HG03571 (cell line): ENCODE measurements around the gene ADIG.

Experiments used
- ATAC-seq: cut with Tn5 transposase; IDR thresholded peaks from one replicate; pipeline ENCODE4 v1.9.1; 2021; ENCODE audit not compliant: unreplicated experiment

Gene ADIG

GRCh38 chr20:38630727-38631126, 49.7 kb downstream of the ADIG start:
- ATAC-seq, result no peak

DNA sequence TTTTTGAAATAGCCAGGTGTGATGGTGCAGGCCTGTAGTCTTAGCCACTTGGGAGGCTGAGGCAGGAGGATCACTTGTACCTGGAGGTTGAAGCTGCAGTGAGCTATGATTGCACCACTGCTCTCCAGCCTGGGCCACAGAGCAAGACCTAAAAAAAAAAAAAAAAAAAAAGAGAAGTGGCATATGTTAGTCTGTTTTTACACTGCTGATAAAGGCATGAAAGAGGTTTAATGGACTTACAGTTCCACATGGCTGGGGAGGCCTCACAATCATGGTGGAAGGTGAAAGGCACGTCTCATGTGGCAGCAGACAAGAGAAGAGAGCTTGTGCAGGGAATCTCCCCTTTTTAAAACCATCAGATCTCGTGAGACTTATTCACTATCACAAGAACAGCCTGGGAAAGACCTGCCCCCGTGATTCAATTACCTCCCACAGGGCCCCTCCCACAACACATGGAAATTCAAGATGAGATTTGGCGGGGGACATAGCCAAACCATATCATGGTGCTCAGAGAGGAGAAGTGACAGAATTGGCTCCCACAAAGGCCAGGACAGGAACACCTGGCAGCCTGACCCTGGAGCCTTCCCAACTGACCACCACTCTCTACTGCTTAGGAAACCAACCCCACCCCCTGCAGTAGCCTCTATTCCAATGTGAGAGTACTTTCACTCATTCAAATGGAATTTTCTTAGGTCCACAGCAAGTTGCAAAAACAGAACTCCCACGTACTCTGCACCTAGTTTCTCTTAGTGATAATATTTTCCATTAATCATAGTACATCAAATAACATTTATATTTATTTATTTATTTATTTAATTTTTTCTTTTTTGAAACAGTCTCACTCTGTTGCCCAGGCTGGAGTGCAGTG, 50.4 kb downstream of the ADIG start:
- no peak for ATAC-seq

DNA sequence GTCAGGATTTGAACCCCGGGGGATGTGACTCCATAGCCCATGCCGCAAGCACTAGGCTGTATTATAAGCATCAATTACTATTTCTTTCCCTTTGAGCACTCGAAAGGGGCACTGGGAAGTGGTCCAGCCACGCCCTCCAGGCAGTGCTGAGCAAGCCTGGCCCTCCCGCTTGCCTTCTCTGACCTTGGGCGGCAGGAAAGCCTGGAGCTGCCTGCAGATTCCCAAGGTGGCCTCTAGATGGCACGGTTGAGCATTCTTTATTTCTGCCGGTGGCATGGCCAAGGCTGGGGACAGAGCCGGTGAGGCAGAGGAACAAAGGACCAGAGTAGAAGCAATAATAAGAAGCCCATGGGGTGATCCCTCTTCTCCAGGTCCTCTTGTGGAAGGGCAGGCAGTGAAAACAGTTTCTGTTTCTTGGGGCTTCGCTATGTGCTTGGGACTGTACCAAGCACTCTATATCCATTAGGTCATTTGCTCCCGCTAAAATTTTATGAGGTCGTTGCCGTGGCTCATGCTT, 52.6 kb downstream of the ADIG start:
- ATAC-seq, result no peak

DNA sequence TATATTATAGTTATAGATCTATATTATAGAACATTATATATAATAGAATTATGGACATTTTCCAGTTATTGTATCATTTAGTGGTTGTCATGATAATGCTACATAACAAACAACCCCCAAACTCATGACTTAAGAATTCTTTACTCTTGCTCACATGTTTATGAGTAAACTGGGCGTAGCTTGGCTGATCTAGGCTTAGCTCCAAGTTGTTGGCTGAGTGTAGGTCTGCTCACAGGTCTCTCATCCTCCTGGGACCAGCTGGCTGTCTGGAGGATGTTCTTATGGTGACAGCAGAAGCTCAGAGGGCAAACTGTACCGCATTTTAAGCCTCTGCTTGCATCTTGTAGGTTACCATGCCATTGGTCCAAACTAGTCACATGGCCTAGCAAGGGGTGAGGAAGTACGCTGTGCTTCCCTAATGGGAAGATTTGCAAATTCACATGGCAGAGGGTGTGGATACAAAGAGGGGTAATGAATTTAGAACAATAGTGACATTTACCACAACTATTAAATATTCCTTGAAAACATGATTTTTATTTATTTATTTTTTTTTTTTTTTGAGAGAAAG, 54.8 kb downstream of the ADIG start:
- ATAC-seq, result no peak
